ENCODE results near the gene PNPLA2.

The PNPLA2 gene

DNA sequence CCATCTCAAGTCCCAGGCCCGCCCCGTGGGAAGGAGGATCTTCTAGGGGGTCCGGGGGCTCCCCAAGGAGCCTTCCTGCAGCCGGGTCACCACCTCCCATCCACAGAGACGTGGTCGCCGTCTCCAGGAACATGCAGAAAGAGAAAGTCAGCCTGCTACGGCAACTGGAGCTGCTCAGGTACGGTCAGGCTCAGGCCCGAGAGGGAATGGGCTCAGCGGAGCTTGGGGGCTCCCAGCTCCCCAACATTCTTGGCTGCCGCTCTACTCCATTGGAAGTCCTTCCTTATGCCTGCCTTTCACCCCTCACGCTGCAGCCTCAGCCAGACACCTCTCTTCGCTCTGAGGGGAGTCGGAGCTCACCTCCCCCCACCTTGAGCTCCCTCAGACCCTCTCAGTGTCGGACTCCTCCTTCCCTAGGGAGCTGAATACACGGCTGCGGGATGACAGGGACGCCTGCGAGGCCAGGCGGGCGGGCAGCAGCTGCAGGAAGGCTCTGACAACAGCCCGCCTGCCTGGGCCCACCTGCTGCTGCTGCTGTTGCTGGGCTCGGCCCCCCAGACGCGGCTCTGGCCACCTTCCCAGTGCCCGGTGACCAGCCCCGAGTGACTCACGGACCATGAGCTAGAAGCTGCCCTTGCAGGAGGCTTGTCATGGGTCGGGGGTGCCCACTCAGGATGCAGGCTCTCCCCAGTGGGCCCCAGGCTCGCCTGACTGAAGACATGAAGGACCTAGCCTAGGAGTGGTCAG lies 12.6 kb downstream of the PNPLA2 start:
- DNase-seq (ENCODE audit: low read depth): no peak

DNA sequence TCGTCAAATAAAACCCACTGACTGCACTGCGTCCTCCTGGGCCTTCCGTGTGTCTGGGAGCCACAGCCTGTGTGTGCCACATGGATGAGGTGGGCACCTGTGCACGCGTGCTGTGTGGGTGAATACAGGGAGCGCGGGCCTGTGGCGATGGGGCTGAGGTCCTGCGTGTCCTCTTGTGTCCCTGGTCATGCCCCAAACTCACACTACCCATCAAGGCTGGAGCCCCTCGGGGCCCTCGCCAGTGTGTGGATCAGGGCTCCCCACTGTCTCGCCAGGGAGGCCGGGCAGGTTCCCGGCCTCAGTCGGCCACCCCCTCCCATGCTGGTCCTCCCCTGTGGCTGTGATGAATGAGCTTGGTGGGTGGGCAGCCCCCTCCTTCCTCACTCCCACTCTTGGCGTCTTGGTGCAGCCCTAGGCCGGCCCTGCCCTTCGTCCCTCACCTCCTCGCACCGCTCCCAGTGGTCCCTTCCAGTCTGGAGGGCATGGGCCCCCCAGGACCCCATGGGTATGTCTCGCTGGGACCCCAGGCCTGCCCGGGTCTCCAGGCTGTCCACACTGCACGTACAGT lies 13.3 kb downstream of the PNPLA2 start:
- DNase-seq (ENCODE audit: low read depth): no peak

DNA sequence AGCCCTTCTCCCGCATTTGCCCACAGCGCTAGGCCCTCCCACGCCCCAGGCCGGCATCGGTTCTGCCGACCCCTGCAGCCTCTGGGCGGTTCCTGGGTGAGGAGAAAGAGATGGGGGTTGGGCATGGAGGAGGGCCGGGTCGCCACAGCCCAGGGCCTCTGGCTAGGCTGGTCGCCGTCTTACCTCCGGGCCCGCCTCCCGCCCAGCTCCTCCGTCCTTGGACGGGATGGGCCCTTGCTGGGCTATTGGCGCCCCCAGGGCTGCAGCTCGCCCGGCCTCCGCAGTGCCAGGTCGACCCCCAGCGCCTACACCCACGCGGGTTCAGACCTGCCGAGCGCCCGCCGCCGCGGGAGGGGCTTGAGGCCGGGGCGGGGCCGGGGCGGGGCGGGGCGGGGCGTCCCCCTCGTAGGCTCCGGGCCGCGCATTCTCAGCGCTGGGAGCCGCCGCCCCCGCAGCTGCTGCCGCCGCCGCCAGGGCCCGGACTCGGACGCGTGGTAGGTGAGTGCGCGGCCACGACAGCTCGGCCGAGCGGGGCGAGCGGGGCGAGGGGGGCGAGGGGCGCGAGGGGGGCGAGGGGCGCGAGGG lies 13.9 kb downstream of the PNPLA2 start, which contains the start of gene CD151:
TSS of gene CD151 (plus strand) at position 424 of the 585 bp plus-strand sequence. CDS start 3,118 bp downstream, outside the sequence.
- DNase-seq (ENCODE audit: low read depth): no peak

DNA sequence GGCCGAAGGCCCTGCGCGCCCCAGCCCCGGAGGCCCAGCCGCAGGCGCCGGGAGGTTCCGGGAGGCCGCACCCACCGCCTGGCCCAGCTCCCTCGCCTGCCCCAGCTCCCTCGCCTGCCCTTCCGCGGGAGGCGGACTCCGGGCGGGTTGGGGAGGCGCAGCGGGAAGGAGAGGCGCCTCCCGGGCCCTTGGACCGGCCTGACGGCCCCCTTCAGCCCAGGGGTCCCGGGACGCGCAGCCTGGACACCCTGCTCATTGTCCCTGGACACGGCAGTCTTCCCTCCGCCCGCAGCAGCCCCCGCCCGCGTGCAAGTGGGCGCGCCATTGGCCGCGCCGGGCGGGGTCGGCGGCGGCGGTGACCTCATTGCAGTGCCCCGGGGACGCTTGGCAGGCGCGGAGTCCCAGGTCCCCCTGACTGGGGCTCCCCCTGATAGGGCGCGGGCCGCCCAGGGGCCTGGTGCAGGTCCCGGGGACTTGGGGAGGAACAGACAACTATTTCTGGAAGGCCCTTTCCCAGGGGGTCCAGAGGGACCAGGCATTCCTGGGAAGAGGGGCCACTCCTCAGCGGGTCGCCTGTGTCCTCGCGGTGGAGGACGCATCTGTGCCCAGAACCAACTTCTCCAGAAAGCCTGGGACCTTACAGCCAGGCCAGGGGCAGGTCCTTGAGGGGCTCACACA lies 14.5 kb downstream of the PNPLA2 start:
- no peak for DNase-seq (ENCODE audit: low read depth)

DNA sequence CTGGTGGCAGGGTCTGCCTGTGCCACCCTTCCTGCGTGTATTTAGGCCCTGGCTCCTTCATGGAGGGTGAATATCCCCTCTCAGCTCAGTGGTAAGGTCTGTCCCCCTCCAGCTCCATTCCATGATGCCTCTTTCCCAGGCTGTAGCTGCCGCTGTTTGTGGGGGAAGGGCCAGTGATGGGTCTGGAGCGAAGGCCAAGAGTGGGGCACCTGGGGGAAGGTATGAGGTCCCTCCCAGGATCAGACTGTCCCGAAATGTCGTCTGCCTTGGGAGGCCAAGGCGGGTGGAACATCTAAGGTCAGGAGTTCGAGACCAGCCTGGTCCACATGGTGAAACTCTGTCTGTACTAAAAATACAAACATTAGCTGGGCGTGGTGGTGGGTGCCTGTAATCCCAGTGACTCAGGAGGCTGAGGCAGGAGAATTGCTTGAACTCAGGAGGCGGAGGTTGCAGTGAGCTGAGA lies 15.2 kb downstream of the PNPLA2 start:
- DNase-seq (ENCODE audit: low read depth): no peak

DNA sequence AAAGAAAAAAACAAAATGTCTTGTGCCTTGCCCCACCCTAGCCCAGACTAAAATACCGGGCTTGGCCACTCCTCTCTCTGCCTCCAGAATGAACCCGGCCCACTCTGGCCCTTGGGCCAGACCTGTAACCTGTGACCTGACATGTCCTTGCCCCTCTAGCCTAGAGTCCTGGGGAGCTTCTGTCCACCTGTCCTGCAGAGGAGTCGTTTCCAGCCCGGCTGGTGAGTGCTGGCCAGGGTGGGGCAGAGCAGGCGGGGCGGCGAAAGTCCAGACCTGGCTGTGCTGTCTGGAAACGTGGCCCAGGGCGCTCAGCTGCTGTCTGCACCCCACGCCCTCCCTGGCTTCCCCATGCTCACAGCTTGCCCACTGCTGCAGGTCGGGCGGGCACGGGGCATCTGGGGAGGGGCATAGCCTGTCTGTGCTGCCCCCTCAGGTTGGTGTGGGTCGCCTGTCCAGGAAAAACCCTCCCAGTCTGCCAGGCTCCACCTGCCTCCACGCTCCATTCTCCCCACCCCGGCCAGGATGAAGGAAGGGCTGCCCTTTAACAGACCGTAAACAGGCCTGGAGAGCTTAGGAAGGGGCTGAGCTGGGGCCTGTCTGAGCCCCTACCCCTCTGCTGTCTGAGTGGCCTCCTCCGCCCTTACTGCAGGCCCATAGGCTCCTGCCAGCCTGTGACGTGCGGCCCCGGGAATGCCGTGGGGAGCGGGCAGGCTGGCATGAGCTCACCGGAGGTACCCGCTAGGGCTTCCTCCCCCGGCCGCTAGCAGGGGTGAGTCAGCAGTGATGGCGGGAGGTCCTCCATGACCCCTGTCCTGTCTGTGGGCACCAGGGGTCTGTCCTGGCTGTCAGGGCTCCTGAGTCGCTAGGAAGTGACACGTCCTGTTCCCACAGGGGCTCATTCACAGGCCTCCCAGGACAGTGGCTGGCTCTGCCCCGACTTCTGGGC lies 15.9 kb downstream of the PNPLA2 start:
- DNase-seq (ENCODE audit: low read depth): peak; percentile 45

DNA sequence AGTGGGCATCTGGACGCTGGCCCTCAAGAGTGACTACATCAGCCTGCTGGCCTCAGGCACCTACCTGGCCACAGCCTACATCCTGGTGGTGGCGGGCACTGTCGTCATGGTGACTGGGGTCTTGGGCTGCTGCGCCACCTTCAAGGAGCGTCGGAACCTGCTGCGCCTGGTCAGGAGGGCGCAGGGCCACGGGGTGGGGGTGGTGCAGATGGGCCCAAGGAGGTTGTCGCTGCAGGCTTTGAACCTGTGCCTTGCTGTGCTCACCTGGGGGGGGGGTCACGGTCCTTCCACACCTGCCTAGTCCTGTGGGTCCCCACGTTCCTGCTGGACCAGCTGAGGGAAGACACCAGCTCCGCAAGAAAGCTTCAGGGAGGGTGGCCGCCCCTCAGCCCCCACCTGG lies 17.6 kb downstream of the PNPLA2 start:
- DNase-seq (ENCODE audit: low read depth): no peak

DNA sequence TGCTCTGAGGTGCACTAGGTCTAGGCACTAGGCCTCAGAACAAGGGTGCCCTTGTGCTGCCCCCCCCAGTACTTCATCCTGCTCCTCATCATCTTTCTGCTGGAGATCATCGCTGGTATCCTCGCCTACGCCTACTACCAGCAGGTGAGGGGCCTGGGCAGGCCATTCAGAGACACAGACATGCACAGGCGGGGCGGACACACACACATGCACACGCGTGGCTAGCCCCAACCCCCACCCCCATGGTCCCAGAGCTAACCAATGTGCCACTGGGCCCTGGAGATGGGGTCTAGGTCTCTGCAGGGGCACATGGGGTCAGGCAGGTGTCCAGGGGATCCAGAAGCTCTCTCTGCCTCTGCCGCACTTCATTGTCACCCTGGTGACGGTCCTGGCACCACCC lies 18.0 kb downstream of the PNPLA2 start:
- no peak for DNase-seq (ENCODE audit: low read depth)

DNA sequence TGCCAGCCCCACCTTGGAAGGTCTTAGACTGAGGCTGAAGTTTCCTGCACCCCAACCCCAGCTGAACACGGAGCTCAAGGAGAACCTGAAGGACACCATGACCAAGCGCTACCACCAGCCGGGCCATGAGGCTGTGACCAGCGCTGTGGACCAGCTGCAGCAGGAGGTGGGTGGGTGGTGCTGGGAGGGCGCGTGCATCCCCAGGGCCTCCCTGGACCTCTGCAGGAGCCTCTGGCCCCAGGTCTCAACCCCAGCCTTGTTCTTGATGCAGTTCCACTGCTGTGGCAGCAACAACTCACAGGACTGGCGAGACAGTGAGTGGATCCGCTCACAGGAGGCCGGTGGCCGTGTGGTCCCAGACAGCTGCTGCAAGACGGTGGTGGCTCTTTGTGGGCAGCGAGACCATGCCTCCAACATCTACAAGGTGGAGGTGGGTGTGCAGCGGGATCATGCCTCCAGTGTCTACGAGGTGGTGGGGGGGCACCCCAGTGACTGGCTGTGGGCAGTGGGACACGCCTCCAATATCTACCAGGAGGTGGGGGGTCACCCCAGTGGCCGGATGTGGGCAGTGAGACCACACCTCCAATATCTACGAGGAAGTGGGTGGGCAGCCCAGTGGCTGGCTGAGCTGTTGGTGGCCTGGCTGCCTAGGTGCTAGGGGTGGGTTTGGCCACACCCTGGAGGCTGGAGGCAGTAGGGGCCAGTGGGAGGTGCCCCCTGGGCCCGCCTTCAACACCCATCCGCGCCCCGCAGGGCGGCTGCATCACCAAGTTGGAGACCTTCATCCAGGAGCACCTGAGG lies 18.7 kb downstream of the PNPLA2 start:
- DNase-seq (ENCODE audit: low read depth): no peak

DNA sequence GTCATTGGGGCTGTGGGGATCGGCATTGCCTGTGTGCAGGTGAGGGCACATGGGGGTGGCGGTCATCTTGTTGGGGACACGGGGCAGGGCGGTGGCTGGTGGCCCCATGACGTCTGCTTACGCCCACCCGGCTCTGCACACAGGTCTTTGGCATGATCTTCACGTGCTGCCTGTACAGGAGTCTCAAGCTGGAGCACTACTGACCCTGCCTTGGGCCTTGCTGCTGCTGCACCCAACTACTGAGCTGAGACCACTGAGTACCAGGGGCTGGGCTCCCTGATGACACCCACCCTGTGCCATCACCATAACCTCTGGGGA lies 19.2 kb downstream of the PNPLA2 start:
- DNase-seq (ENCODE audit: low read depth): no peak

DNA sequence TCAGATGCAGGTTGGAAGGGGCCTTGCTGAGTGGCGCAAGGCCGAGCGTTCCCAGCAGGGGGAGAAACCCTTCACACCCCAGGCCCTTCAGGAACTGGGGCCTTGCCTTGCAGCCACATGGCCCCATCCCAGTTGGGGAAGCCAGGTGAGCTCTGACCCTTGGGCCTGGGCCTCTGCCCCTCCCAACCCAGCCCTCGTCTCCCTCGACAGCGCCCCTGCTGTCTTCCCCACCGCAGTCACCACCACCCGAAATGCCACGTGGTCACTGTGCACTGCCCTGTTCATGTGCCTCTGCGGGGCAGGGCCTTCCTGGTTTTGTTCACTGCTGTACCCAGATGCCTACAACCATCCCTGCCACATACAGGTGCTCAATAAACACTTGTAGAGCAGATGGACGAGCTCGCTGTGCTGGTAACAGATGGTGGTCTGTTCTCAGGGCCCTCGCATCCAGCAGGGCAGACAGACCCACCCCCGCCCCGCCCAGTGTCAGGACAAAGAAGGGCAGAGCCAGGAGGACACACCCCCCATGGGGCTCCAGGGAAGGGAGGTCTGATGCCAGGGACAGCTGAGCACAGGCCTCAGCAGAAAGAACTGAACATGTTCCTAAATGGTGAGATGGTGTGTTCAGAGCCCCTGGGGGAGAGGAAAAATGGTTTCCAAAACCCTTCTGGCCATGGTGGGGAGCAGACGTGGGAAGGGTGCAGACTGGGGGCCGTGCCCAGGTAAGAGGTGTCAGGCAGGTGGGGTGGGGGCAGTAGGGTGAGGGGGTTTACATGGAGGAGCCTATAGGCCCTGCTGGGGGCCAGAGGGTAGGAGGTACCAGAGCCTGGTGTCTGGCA lies 19.9 kb downstream of the PNPLA2 start:
- DNase-seq (ENCODE audit: low read depth): no peak

DNA sequence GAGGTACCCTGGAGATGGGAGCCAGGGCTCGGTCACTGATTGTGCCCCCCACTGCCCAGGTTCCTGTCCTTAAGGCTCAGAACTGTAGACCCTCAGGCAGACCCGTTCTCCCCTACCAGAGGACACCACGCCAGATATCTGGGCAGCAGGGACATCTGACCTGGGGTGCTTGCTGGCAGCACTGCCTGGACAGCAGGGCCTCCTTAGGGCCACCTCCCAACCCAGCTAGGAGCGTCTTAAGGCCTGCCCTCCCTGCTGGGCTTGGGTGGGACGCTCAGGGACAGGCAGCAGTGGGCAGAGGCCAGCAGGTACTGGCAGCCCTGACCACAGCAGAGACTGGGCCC lies 20.5 kb downstream of the PNPLA2 start:
- DNase-seq (ENCODE audit: low read depth): no peak

DNA sequence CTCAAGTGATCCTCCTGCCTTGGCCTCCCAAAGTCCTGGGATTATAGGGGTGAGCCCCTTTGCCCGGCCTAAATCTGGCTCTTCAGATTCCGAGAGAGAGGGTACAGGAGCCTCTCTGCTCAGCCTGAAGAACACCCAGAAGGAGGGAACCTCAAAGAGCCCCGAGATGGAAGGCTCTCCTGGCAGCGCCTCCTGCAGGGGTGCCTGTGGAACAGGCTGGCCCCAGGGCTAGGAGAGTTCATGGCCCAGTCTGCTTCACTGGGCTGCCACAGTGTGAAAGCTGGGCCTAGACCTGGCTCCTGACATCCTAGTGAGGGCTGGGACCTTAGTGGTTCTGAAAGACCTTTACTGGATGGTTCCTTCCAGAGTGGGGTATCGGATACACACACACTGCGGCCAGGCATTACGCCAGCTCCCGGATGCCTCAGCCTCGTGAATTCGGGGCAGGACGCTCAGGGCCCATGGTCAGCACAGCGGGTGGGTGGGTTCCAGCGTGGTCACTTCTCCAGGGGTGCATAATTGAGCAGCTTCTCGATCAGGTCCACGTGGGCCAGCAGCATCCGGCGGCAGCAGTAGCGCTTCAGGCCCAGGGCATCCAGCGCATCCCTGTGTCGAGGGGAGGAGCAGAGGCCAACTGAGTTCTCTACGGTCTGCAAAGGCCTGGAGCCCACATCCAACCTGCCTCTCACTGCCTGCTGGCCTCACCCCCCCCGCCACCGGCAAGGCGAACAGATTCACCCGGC lies 21.3 kb downstream of the PNPLA2 start:
- DNase-seq (ENCODE audit: low read depth): no peak

DNA sequence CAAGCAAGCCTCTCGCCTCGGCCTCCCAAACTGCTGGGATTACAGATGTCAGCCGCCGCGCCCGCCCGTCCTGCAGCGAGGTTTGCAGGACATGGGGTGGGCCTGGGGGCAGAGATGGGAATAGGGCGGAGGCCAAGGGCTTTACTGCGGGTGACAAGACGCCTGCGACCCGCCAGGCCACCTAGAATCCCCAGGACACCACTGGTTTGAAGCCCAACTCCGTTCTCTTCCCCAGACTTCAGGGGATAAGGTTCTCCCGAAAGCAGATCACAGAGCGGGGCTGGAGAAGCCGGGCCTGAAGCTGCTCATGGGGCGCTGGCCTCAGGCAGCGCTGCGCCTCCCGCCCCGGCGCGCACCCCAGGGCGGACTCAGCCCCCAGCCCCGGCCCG lies 23.3 kb downstream of the PNPLA2 start:
- DNase-seq (ENCODE audit: low read depth): no peak

DNA sequence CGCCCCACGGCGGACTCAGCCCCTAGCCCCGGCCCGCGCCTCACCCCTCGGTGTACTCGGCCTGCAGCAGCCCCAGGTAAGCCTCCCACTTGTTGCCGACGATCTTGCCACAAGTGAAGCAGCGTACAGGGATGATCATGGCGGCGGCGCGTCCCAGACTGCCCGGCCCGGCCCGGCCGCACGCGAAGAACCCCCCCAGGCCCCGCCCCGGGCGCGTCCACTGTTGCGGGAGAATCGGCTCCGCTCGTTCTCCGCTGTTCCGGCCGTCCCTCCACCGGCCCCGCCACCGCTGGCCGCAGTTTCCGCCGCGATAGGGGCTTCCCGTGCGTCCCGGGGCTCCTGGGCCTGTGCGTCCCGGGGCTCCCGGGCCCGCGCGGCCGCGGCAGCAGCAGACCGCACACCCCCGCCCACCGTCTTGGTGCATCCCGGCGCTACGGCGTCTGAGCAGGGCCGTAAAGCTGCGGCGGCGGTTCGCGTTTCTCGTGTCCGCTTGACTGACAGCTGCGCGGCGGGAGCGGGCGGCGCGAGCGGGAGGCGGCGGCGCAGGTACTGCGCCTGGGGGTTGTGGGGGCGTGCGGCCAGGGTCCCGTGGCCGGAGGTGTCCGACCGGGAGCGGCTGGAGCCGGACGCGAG lies 23.8 kb downstream of the PNPLA2 start, which contains the start of the genes POLR2L and TSPAN4:
TSS of gene POLR2L (minus strand) at position 160 of the 633 bp plus-strand sequence. CDS start at position 139, 21 bp downstream.
TSS of gene TSPAN4 (plus strand) at position 483 of the 633 bp plus-strand sequence. CDS start 7,453 bp downstream, outside the sequence.
- peak; percentile 71 for DNase-seq (ENCODE audit: low read depth)

DNA sequence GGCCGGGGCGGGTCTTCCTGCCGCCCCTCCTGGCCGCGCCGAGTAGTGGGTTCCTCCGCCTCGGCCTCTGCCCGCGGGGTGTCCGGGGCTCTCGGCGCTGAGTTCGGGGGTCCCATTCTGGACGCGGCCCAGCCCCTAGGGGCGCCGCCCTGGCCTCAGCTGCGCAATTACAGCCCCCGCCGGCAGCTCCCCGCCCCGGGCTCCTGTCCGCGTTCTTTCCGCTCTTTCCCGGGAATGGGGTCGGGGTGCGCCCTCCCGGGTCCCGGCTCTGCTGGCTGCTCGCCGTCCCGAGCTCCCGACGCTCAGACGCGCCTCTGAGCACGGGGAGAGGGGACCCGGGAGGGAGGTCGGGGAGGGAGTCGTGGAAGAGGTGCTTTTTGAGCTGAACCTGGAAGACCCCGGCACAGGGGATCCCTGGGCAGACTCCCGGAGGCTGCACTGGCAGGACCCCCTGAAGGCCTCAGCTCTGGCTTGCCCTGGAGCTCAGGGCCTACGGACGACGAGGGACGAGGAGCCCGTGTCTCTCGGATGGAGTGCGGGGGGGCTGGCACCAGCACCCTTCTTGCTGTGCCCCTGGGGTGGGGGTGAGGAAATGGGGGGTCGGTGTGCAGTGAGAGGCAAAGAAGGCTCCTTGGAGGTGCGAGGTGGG lies 24.5 kb downstream of the PNPLA2 start:
- DNase-seq (ENCODE audit: low read depth): no peak

DNA sequence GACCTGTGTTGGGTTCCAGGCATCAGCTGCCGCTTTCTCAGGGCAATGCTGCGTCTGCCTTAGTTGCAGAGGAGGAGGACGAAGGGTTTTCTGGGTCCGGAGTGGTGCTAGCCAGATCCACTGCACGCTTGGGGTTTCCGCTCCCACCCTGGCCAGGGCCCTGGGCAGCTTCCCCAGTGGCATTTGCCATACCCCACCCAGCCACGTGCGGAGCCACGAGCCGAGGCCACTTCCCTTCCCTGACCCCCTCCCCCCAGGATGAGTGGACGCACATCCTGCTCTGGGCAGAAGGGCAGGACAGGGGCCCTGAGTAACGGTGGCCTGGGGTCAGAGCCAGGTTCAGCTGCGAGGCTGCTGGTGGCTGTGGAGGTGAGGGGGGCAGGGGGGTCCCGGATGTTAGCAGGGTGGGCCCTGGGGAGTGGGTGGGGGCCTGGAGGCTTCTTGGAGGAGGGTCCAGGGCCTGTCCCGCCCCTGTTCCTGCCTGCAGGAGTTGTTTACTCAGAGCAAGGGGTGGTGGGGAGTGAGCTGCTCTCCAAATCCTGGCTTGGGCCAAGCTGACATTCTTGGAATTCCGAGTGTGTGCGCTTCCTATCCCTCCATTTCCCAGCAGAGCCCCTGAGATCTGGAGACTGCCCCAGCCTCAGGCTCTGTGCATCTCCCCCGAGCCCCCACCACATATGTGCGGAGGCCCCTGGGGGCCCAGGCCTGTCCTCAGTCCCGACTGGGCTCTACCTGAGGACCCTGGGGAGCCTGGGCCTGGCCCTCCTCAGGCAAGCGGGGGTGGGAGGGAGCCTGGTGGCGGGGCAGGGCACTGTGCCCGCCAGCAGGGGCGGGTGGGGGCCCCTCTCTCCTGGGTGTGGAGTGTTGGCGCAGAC lies 25.3 kb downstream of the PNPLA2 start:
- peak; percentile 97 for DNase-seq (ENCODE audit: low read depth)
